Stimulated activated CD4-positive, alpha-beta T cell treated with anti-CD3 and anti-CD28 coated beads, TNF-alpha, amount 100 ng/mL, for 1 hour (primary cell): Measurements from ENCODE around the gene GPR83.
"Not testable (repeated sequence)": the region's sequence is repeated elsewhere in the genome, so short reads cannot be mapped to it uniquely, and the experiment has no call there.

Experiments
- DNase-seq, 3 donors: peaks; one replicate each; pipeline ENCODE4 v3.0.0-alpha.2; 2020; ENCODE audit warnings: low read depth in 3 of 3, low spot score in 1 of 3

The GPR83 gene

GRCh38 chr11:94400839-94401772 is at the start of gene GPR83:
TSS of gene GPR83 (minus strand) at chr11:94401419. CDS start at chr11:94401247, 172 bp downstream.
- no peak for DNase-seq

GRCh38 chr11:94450048-94450447 is 48.8 kb upstream of the GPR83 start:
- no peak for DNase-seq

GRCh38 chr11:94449437-94449836 is 48.2 kb upstream of the GPR83 start:
- no peak for DNase-seq

GRCh38 chr11:94449029-94449428 is 47.8 kb upstream of the GPR83 start:
- DNase-seq = no peak

- no peak for DNase-seq
Observed at GRCh38 chr11:94447149-94447548, 45.9 kb upstream of the GPR83 start.

- no peak for DNase-seq
Observed at GRCh38 chr11:94445641-94446040, 44.4 kb upstream of the GPR83 start.

- no peak for DNase-seq
Observed at GRCh38 chr11:94433049-94433448, 31.8 kb upstream of the GPR83 start.

GRCh38 chr11:94424662-94425061 is 23.4 kb upstream of the GPR83 start:
- DNase-seq = no peak

GRCh38 chr11:94424011-94424410 is 22.8 kb upstream of the GPR83 start:
- DNase-seq = no peak

- no peak for DNase-seq
Observed at GRCh38 chr11:94423507-94423906, 22.3 kb upstream of the GPR83 start.

GRCh38 chr11:94418123-94418765 is 17.0 kb upstream of the GPR83 start:
- no peak for DNase-seq

GRCh38 chr11:94417386-94417987 is 16.3 kb upstream of the GPR83 start:
- no peak for DNase-seq

- DNase-seq = no peak
Observed at GRCh38 chr11:94405062-94405833, 4.0 kb upstream of the GPR83 start.

GRCh38 chr11:94402355-94402754 is 1.1 kb upstream of the GPR83 start:
- DNase-seq = no peak

GRCh38 chr11:94401773-94402265 is 600 bp upstream of the GPR83 start:
- no peak for DNase-seq

GRCh38 chr11:94400457-94400838 is 771 bp downstream of the GPR83 start:
- DNase-seq = no peak

- DNase-seq = no peak
Observed at GRCh38 chr11:94400050-94400449, 1.2 kb downstream of the GPR83 start.

- DNase-seq = no peak
Observed at GRCh38 chr11:94398101-94398500, 3.1 kb downstream of the GPR83 start.

- DNase-seq = no peak
Observed at GRCh38 chr11:94396282-94396681, 4.9 kb downstream of the GPR83 start.

- not testable (repeated sequence) for DNase-seq
Observed at GRCh38 chr11:94391937-94392336, 9.3 kb downstream of the GPR83 start.

- DNase-seq = no peak
Observed at GRCh38 chr11:94379613-94380012, 21.6 kb downstream of the GPR83 start.
